HFFc6 (cell line): ENCODE results near the gene CLTCL1. TPM values are rescaled to one million over a fixed set of nuclear protein-coding genes. Genes with fewer than 3 reads are reported as not detected.

Source experiments
- DNase-seq: peaks from one replicate; pipeline ENCODE4 v3.0.0-alpha.2; 2018
- H3K27ac Mint-ChIP-seq: 2 replicates; pipeline ENCODE4 v1.8.0; 2020; ENCODE audit warnings: mild to moderate bottlenecking, mixed read lengths
- H3K27me3 Mint-ChIP-seq: 2 replicates; pipeline ENCODE4 v1.8.0; 2021; ENCODE audit warnings: mild to moderate bottlenecking, moderate library complexity, mixed read lengths; ENCODE audit not compliant: insufficient read depth
- H3K36me3 Mint-ChIP-seq: 2 replicates; pipeline ENCODE4 v1.8.0; 2021; ENCODE audit warnings: low read depth, mixed read lengths
- H3K4me1 Mint-ChIP-seq: 2 replicates; pipeline ENCODE4 v1.8.0; 2020; ENCODE audit warnings: low read depth, mixed read lengths
- H3K4me3 Mint-ChIP-seq: 2 replicates; pipeline ENCODE4 v1.8.0; 2020; ENCODE audit warnings: mild to moderate bottlenecking, moderate library complexity, mixed read lengths
- H3K9me3 Mint-ChIP-seq: 2 replicates; pipeline ENCODE4 v1.8.0; 2020; ENCODE audit warnings: mild to moderate bottlenecking, mixed read lengths
- CTCF ChIP-seq: fragments of 200-600 bp; sonication (generic); IDR thresholded peaks from 2 replicates; pipeline ENCODE4 v1.5.0; 2021; ENCODE audit warnings: antibody characterized with exemption, mild to moderate bottlenecking
- total RNA-seq, 6 experiments: library from RNA; stranded (reverse); fragmentation: NEBNext Ultra II Directional; extraction: Animal tissue kit (Norgen Biotek cat#: 25700); gene quantifications; 2 replicates in 1 of 6; 3 replicates in 5 of 6; pipeline ENCODE4 v1.2.3, GENCODE V29; 2021

CLTCL1 gene
- total RNA-seq, 6 experiments from 2014 or later, result 6.3 to 9.0 (median 7.3) TPM

- Mint-ChIP-seq H3K9me3 (peaks cover 5% of the 10 kb centered on the region; the same call in 1 of the 2 replicates), H3K4me3 (no peak overlapping the region), H3K27me3 (peaks cover 48% of the 10 kb centered on the region), H3K27ac (no peak overlapping the region), H3K36me3 (peaks cover 8% of the 10 kb centered on the region), H3K4me1 (peaks cover 7% of the 10 kb centered on the region)
- no peak for DNase-seq
- TF ChIP-seq CTCF, result no peak
Measured at GRCh38 chr22:19149047-19149883, 142.3 kb downstream of the CLTCL1 start.

GRCh38 chr22:19148417-19149046, 143.0 kb downstream of the CLTCL1 start:
- Mint-ChIP-seq H3K4me1 (peaks cover 14% of the 10 kb centered on the region), H3K9me3 (peaks cover 5% of the 10 kb centered on the region; the same call in 1 of the 2 replicates), H3K27ac (no peak overlapping the region), H3K4me3 (no peak overlapping the region), H3K27me3 (peaks cover 48% of the 10 kb centered on the region), H3K36me3 (peaks cover 14% of the 10 kb centered on the region)
- no peak for TF ChIP-seq CTCF
- no peak for DNase-seq

GRCh38 chr22:19147195-19147780, 144.2 kb downstream of the CLTCL1 start:
- H3K27me3 Mint-ChIP-seq, result peaks cover 36% of the 10 kb centered on the region
- H3K9me3 Mint-ChIP-seq, result peaks cover 5% of the 10 kb centered on the region; the same call in 1 of the 2 replicates
- H3K36me3 Mint-ChIP-seq, result peaks cover 14% of the 10 kb centered on the region
- H3K4me1 Mint-ChIP-seq, result peaks cover 18% of the 10 kb centered on the region
- TF ChIP-seq CTCF, result no peak
- no peak overlapping the region for H3K4me3 Mint-ChIP-seq
- no peak overlapping the region for H3K27ac Mint-ChIP-seq
- no peak for DNase-seq

- peaks cover 8% of the 10 kb centered on the region for H3K36me3 Mint-ChIP-seq
- TF ChIP-seq CTCF, result no peak
- H3K27ac Mint-ChIP-seq, result no peak overlapping the region
- peaks cover 27% of the 10 kb centered on the region for H3K27me3 Mint-ChIP-seq
- H3K4me3 Mint-ChIP-seq, result no peak overlapping the region
- no peak for DNase-seq
- peaks cover 5% of the 10 kb centered on the region; the same call in 1 of the 2 replicates for H3K9me3 Mint-ChIP-seq
- H3K4me1 Mint-ChIP-seq, result peaks cover 18% of the 10 kb centered on the region
Measured at GRCh38 chr22:19146215-19146968, 145.1 kb downstream of the CLTCL1 start.

- peak; percentile 11 for DNase-seq
- no peaks in the 10 kb centered on the region for H3K9me3 Mint-ChIP-seq
- peaks cover 8% of the 10 kb centered on the region for H3K36me3 Mint-ChIP-seq
Measured at GRCh38 chr22:19143967-19144400, 147.5 kb downstream of the CLTCL1 start.

More at GRCh38 chr22:19143967-19144400, 147.5 kb downstream of the CLTCL1 start:
- Mint-ChIP-seq H3K4me1 (peaks cover 18% of the 10 kb centered on the region), H3K4me3 (peak overlapping the region; percentile 96), H3K27me3 (peaks cover 18% of the 10 kb centered on the region), H3K27ac (peak overlapping the region; percentile 89)
- TF ChIP-seq CTCF, result no peak
